Measurements from ENCODE around the gene VAV3.

Gene VAV3

GRCh38 chr1:107532318-107532717 is 432.7 kb downstream of the VAV3 start:
- TF ChIP-seq CTCF (IDR thresholded peaks at IDR 0.05) = no peak
- no peak for TF ChIP-seq ZFX (IDR thresholded peaks at IDR 0.05; ENCODE audit: borderline replicate concordance)
- H3K27ac ChIP-seq = no peak overlapping the region

- H3K27ac ChIP-seq = 0 out of 2 replicates have a peak overlapping the region, but pooled peaks have one; percentile 56
- TF ChIP-seq CTCF (IDR thresholded peaks at IDR 0.05) = no peak
- no peak for TF ChIP-seq ZFX (IDR thresholded peaks at IDR 0.05; ENCODE audit: borderline replicate concordance)
These were observed 433.7 kb downstream of the VAV3 start for GRCh38 chr1:107531065-107531908.

GRCh38 chr1:107530543-107530942 is 434.4 kb downstream of the VAV3 start:
- TF ChIP-seq CTCF (IDR thresholded peaks at IDR 0.05) (no peak), ZFX (IDR thresholded peaks at IDR 0.05; ENCODE audit: borderline replicate concordance) (no peak)
- peak overlapping the region; percentile 56 for H3K27ac ChIP-seq

- TF ChIP-seq ZFX (IDR thresholded peaks at IDR 0.05; ENCODE audit: borderline replicate concordance) (no peak), CTCF (IDR thresholded peaks at IDR 0.05) (peak; percentile 88)
- peak overlapping the region; percentile 56 for H3K27ac ChIP-seq
These were observed 435.4 kb downstream of the VAV3 start for GRCh38 chr1:107529511-107530149.

- H3K27ac ChIP-seq = no peak overlapping the region
- TF ChIP-seq ZFX (IDR thresholded peaks at IDR 0.05; ENCODE audit: borderline replicate concordance) (no peak), CTCF (IDR thresholded peaks at IDR 0.05) (no peak)
These were observed 438.3 kb downstream of the VAV3 start for GRCh38 chr1:107526524-107527198.

GRCh38 chr1:107525961-107526360 is 439.0 kb downstream of the VAV3 start:
- no peak overlapping the region for H3K27ac ChIP-seq
- TF ChIP-seq ZFX (IDR thresholded peaks at IDR 0.05; ENCODE audit: borderline replicate concordance) = no peak
- TF ChIP-seq CTCF (IDR thresholded peaks at IDR 0.05) = no peak

Data from 22Rv1 (cell line).